B cell (primary cell): ENCODE measurements around the gene RAB17. TPM values are rescaled to one million over a fixed set of nuclear protein-coding genes. Genes with fewer than 3 reads are reported as not detected.

Experiments used
- ATAC-seq: fragments of 200-7000 bp; cut with Tn5 transposase; one replicate; pipeline ENCODE4 v1.10.0; 2021; ENCODE audit warnings: low read depth, mild to moderate bottlenecking, moderate number of reproducible peaks, moderate library complexity
- CTCF ChIA-PET: fragments of 350-600 bp; sonication (Branson Sonifier 250); formaldehyde crosslinking; loops from one replicate; lab custom pipeline; 2021; ENCODE audit warnings: antibody characterized with exemption, inconsistent platforms; lab: Charles Lee
- POLR2A ChIA-PET: fragments of 350-600 bp; sonication (Branson Sonifier 250); formaldehyde crosslinking; loops from one replicate; lab custom pipeline; 2021; ENCODE audit warnings: antibody characterized with exemption; lab: Charles Lee
- DNase-seq: peaks from one replicate; pipeline ENCODE4 v3.0.0; 2013
- H2AFZ ChIP-seq: 2 replicates; pipeline ENCODE4 v1.6.1; 2012; ENCODE audit warnings: mild to moderate bottlenecking, low read depth, low read length; ENCODE audit not compliant: insufficient read depth, poor library complexity, severe bottlenecking
- H3K27ac ChIP-seq, 2 donors: 1 replicate in 1 of 2; 2 replicates in 1 of 2; pipeline ENCODE4 v1.5.1; 2012 to 2013; ENCODE audit warnings: low read length in 2 of 2, mild to moderate bottlenecking in 2 of 2, moderate library complexity in 1 of 2
- H3K27me3 ChIP-seq, 4 experiments: fragments of 200-600 bp in 1 of 4; sonication (generic) in 1 of 4; replicated peaks in 1 of 4; 1 replicate in 2 of 4; 2 replicates in 2 of 4; pipeline versions ENCODE4 v1.6.1 to v1.7.0; 2013 to 2016; ENCODE audit warnings: low read length in 3 of 4, mild to moderate bottlenecking in 2 of 4, mixed read lengths in 1 of 4, moderate library complexity in 1 of 4; ENCODE audit not compliant: insufficient read depth in 4 of 4, control insufficient read depth in 3 of 4; ENCODE audit errors: control extremely low read depth in 1 of 4
- H3K36me3 ChIP-seq, 2 experiments: replicated peaks in 1 of 2; 1 replicate in 1 of 2; 2 replicates in 1 of 2; pipeline versions ENCODE4 v1.6.1 to v1.7.1; 2013; ENCODE audit warnings: low read length in 1 of 2; ENCODE audit not compliant: insufficient read depth in 2 of 2, control insufficient read depth in 1 of 2; ENCODE audit errors: control extremely low read depth in 1 of 2, extremely low read depth in 1 of 2
- H3K4me1 ChIP-seq, 2 donors: fragments of 200-600 bp in 1 of 2; sonication (generic) in 1 of 2; 1 replicate in 1 of 2; 2 replicates in 1 of 2; pipeline versions ENCODE4 v1.5.1 to v1.6.1; 2013 to 2017; ENCODE audit warnings: low read length in 2 of 2; ENCODE audit not compliant: control insufficient read depth in 2 of 2, insufficient read depth in 2 of 2
- H3K4me2 ChIP-seq: replicated peaks from 2 replicates; pipeline ENCODE3; 2012; ENCODE audit warnings: mild to moderate bottlenecking, low read depth, low read length; ENCODE audit not compliant: poor library complexity, severe bottlenecking
- H3K4me3 ChIP-seq, 5 experiments: fragments of 200-600 bp in 1 of 5; sonication (generic) in 1 of 5; 1 replicate in 3 of 5; 2 replicates in 2 of 5; pipeline versions ENCODE4 v1.5.1 to v1.7.0; 2011 to 2016; ENCODE audit warnings: low read length in 4 of 5, mild to moderate bottlenecking in 4 of 5, low read depth in 2 of 5, control low read depth in 1 of 5, moderate library complexity in 1 of 5; ENCODE audit not compliant: insufficient read depth in 1 of 5; ENCODE audit errors: control extremely low read depth in 1 of 5, extremely low read depth in 1 of 5
- H3K79me2 ChIP-seq: fragments of 200-600 bp; sonication (generic); one replicate; pipeline ENCODE4 v1.6.0; 2016; ENCODE audit warnings: low read length; ENCODE audit not compliant: control insufficient read depth, insufficient read depth
- H3K9ac ChIP-seq: fragments of 200-600 bp; sonication (generic); 2 replicates; pipeline ENCODE4 v1.6.1; 2017; ENCODE audit warnings: mild to moderate bottlenecking, low read length, moderate library complexity
- H3K9me3 ChIP-seq, 3 donors: one replicate each; pipeline versions ENCODE4 v1.6.1 to v1.7.1; 2013; ENCODE audit warnings: low read length in 2 of 3; ENCODE audit not compliant: control insufficient read depth in 2 of 3, insufficient read depth in 1 of 3; ENCODE audit errors: control extremely low read depth in 1 of 3
- H4K20me1 ChIP-seq: 2 replicates; pipeline ENCODE4 v1.6.0; 2012; ENCODE audit warnings: mild to moderate bottlenecking, low read length; ENCODE audit not compliant: insufficient read depth, control insufficient read depth, poor library complexity, severe bottlenecking
- H3K27ac Mint-ChIP-seq: one replicate; pipeline ENCODE4 v1.8.0; 2021; ENCODE audit warnings: mixed read lengths
- H3K27me3 Mint-ChIP-seq: one replicate; pipeline ENCODE4 v1.8.0; 2021; ENCODE audit warnings: mixed read lengths
- H3K4me1 Mint-ChIP-seq: one replicate; pipeline ENCODE4 v1.8.0; 2021; ENCODE audit warnings: mixed read lengths
- H3K4me3 Mint-ChIP-seq: one replicate; pipeline ENCODE4 v1.8.0; 2021; ENCODE audit warnings: mixed read lengths
- H3K9me3 Mint-ChIP-seq: one replicate; pipeline ENCODE4 v1.8.0; 2022; ENCODE audit warnings: mixed read lengths; ENCODE audit not compliant: insufficient read depth
- CTCF ChIP-seq: fragments of 200-600 bp; IDR thresholded peaks from one replicate; pipeline ENCODE4 v1.8.0; 2022; ENCODE audit warnings: antibody characterized with exemption, mild to moderate bottlenecking
- EZH2 ChIP-seq: IDR thresholded peaks from 2 replicates; pipeline ENCODE4 v1.6.1; 2012; ENCODE audit warnings: borderline replicate concordance, low read depth, mild to moderate bottlenecking, moderate library complexity, low read length; ENCODE audit not compliant: insufficient read depth, poor library complexity, severe bottlenecking
- WGBS: methylation state at CpG from one replicate; pipeline ENCODE4 v1.1.5; 2013; ENCODE audit warnings: missing lambda C conversion rate; ENCODE audit not compliant: insufficient coverage; 5-methylcytosine and 5-hydroxymethylcytosine counted together
- intact Hi-C: fragments of 100-400 bp; cut with micrococcal nuclease; formaldehyde crosslinking; loops from one replicate; pipeline ENCODE4 v1.10.0; 2022
- polyA plus RNA-seq: library from polyadenylated mRNA; depleted of rRNA; stranded (reverse); fragments of >200 nt; gene quantifications from 2 replicates; pipeline ENCODE4 v1.2.3, GENCODE V29; 2012
- total RNA-seq, 2 donors: library from RNA; stranded (reverse); fragments of 120-200 nt in 1 of 2; gene quantifications; 1 replicate in 1 of 2; 2 replicates in 1 of 2; pipeline versions ENCODE4 v1.2.3 to v1.2.4, GENCODE V29; 2013 to 2022

Gene RAB17
- total and polyA plus RNA-seq, 2 donors (not counting 1 experiment from before 2014, with no cell fraction given): not detected

GRCh38 chr2:237546040-237546875 is 44.3 kb downstream of the RAB17 start:
- CTCF ChIA-PET: interaction anchor here (1.1 kb wide), 1 partner anchor 34 kb away, joined by 3 read pairs; no protein-coding TSS in a partner anchor
- H3K9me3 ChIP-seq: no peaks in the 10 kb centered on the region

GRCh38 chr2:237542001-237542704 is 48.4 kb downstream of the RAB17 start:
- ATAC-seq (no peak), DNase-seq (no peak)
- TF ChIP-seq CTCF (no peak), EZH2 (no peak)
- WGBS: 93% methylated on average over 17 of the region's 18 CpGs
- Histone ChIP-seq H3K27me3 (peaks cover 0 to 4% (median 0%) of the 10 kb centered on the region in 4 experiments), H3K4me3 (no peak overlapping the region), H3K4me2 (no peak overlapping the region), H4K20me1 (no peaks in the 10 kb centered on the region), H2AFZ (no peak overlapping the region), H3K9ac (no peak overlapping the region), H3K27ac (no peak overlapping the region), H3K9me3 (no peaks in the 10 kb centered on the region), H3K36me3 (no peaks in the 10 kb centered on the region), H3K79me2 (no peaks in the 10 kb centered on the region), H3K4me1 (no peaks in the 10 kb centered on the region)
- Mint-ChIP-seq H3K4me3 (no peak overlapping the region), H3K4me1 (no peaks in the 10 kb centered on the region), H3K9me3 (no peaks in the 10 kb centered on the region), H3K27ac (no peak overlapping the region), H3K27me3 (peaks cover 15% of the 10 kb centered on the region)
- ChIA-PET CTCF (interaction anchor here (2.4 kb wide), 1 partner anchor 30 kb away, joined by 8 read pairs; no protein-coding TSS in a partner anchor), POLR2A (interaction anchor here (0.5 kb wide), 1 partner anchor 473 kb away, joined by 5 read pairs; no protein-coding TSS in a partner anchor)
- intact Hi-C loops: no loop called here

More at GRCh38 chr2:237546040-237546875, 44.3 kb downstream of the RAB17 start:
- Histone ChIP-seq H3K4me1 (no peaks in the 10 kb centered on the region), H3K27ac (no peak overlapping the region), H3K36me3 (no peaks in the 10 kb centered on the region), H2AFZ (no peak overlapping the region), H3K27me3 (no peaks in the 10 kb centered on the region), H3K4me2 (no peak overlapping the region), H3K4me3 (no peak overlapping the region), H3K79me2 (no peaks in the 10 kb centered on the region), H3K9ac (no peak overlapping the region), H4K20me1 (no peaks in the 10 kb centered on the region)
- POLR2A ChIA-PET: no interaction called here
- no peak overlapping the region for H3K27ac Mint-ChIP-seq
- WGBS: 75% methylated on average over 5 of the region's 8 CpGs
- no peaks in the 10 kb centered on the region for H3K9me3 Mint-ChIP-seq
- intact Hi-C loops: no loop called here
- no peaks in the 10 kb centered on the region for H3K4me1 Mint-ChIP-seq
- H3K27me3 Mint-ChIP-seq: peaks cover 7% of the 10 kb centered on the region
- TF ChIP-seq EZH2: no peak
- H3K4me3 Mint-ChIP-seq: no peak overlapping the region
- DNase-seq: no peak
- ATAC-seq: no peak
